Astrocyte (in vitro differentiated cells and primary cell): ENCODE results near the gene FAXC. TPM values are rescaled to one million over a fixed set of nuclear protein-coding genes. Genes with fewer than 3 reads are reported as not detected.

Experiments
- DNase-seq: peaks from one replicate; pipeline ENCODE4 v3.0.0-alpha.2; 2010; ENCODE audit warnings: low read depth
- FAIRE-seq: peaks from 2 replicates; lab custom pipeline; 2011; peaks lifted over from hg19 to GRCh38; lab: Jason Lieb, UNC
- H2AFZ ChIP-seq: 2 replicates; pipeline ENCODE4 v1.6.0; 2012; ENCODE audit warnings: low read depth, low read length, inconsistent platforms
- H3K27ac ChIP-seq: 2 replicates; pipeline ENCODE4 v1.5.1; 2011; ENCODE audit warnings: low read depth, low read length, inconsistent platforms
- H3K27me3 ChIP-seq: 2 replicates; pipeline ENCODE4 v1.6.0; 2011; ENCODE audit warnings: low read length, inconsistent platforms; ENCODE audit not compliant: insufficient read depth
- H3K36me3 ChIP-seq: 2 replicates; pipeline ENCODE4 v1.5.1; 2011; ENCODE audit warnings: low read length, inconsistent platforms; ENCODE audit not compliant: insufficient read depth
- H3K4me1 ChIP-seq: 2 replicates; pipeline ENCODE4 v1.5.1; 2011; ENCODE audit warnings: low read length, inconsistent platforms; ENCODE audit not compliant: insufficient read depth
- H3K4me2 ChIP-seq: 2 replicates; pipeline ENCODE4 v1.6.0; 2012; ENCODE audit warnings: low read length, inconsistent platforms
- H3K4me3 ChIP-seq: 2 replicates; pipeline ENCODE4 v1.5.1; 2011; ENCODE audit warnings: low read depth, mild to moderate bottlenecking, low read length, inconsistent platforms; ENCODE audit not compliant: insufficient read depth
- H3K79me2 ChIP-seq: 2 replicates; pipeline ENCODE4 v1.6.0; 2012; ENCODE audit warnings: mild to moderate bottlenecking, low read length, inconsistent platforms; ENCODE audit not compliant: insufficient read depth
- H3K9ac ChIP-seq: 2 replicates; pipeline ENCODE4 v1.6.0; 2012; ENCODE audit warnings: mild to moderate bottlenecking, low read length, inconsistent platforms
- H3K9me3 ChIP-seq: 2 replicates; pipeline ENCODE4 v1.5.1; 2012; ENCODE audit warnings: low read depth, mild to moderate bottlenecking, low read length, inconsistent platforms; ENCODE audit not compliant: insufficient read depth
- H4K20me1 ChIP-seq: 2 replicates; pipeline ENCODE4 v1.6.0; 2012; ENCODE audit warnings: low read length, inconsistent platforms; ENCODE audit not compliant: insufficient read depth
- H3K27ac Mint-ChIP-seq: one replicate; pipeline ENCODE4 v1.8.0; 2021; ENCODE audit warnings: mild to moderate bottlenecking, mixed read lengths; ENCODE audit not compliant: unreplicated experiment
- H3K27me3 Mint-ChIP-seq: one replicate; pipeline ENCODE4 v1.8.0; 2021; ENCODE audit warnings: low read depth, mixed read lengths; ENCODE audit not compliant: unreplicated experiment
- H3K36me3 Mint-ChIP-seq: one replicate; pipeline ENCODE4 v1.8.0; 2021; ENCODE audit warnings: low read depth, mixed read lengths; ENCODE audit not compliant: unreplicated experiment
- H3K4me1 Mint-ChIP-seq: one replicate; pipeline ENCODE4 v1.8.0; 2021; ENCODE audit warnings: low read depth, mixed read lengths; ENCODE audit not compliant: unreplicated experiment
- H3K4me3 Mint-ChIP-seq: one replicate; pipeline ENCODE4 v1.8.0; 2021; ENCODE audit warnings: mild to moderate bottlenecking, moderate library complexity, mixed read lengths; ENCODE audit not compliant: unreplicated experiment
- H3K9me3 Mint-ChIP-seq: one replicate; pipeline ENCODE4 v1.8.0; 2021; ENCODE audit warnings: mild to moderate bottlenecking, mixed read lengths; ENCODE audit not compliant: unreplicated experiment
- EZH2 ChIP-seq: IDR thresholded peaks from 2 replicates; pipeline ENCODE4 v1.6.1; 2012; ENCODE audit warnings: mild to moderate bottlenecking, low read length, inconsistent platforms; ENCODE audit not compliant: insufficient read depth
- total RNA-seq: library from RNA; stranded (reverse); gene quantifications from 2 replicates; pipeline ENCODE4 v1.2.1, GENCODE V29; 2021
- TF ChIP-seq, protein P1 (sequence below): IDR thresholded peaks from 2 replicates; pipeline ENCODE4 v1.5.1; 2011; ENCODE audit warnings: low read depth, mild to moderate bottlenecking, inconsistent platforms, low read length, moderate library complexity; ENCODE audit not compliant: insufficient read depth

FAXC gene
- total RNA-seq, 1 donor from 2014 or later: 9.9 TPM

DNA sequence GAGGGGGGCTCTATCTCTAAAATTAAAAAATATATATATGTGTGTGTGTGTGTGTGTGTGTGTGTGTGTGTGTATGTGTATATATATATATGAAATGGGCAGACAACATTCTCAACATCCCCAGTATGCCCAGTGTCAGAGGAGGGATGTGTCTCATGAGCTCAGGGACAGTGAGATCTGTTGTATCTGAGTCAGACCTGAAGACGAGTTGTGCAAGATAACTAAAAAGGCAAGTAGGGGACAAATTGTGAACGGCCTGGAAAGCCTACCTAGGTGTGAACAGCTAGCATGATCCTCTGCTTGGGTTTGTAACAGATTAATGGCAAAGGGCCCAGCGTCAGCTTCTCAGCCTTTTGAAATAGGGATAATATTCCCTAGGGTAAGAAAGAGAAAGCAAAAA, 124.3 kb downstream of the FAXC start:
- H3K4me2 ChIP-seq: no peak overlapping the region
- no peaks in the 10 kb centered on the region for H3K9me3 ChIP-seq
- no peak for FAIRE-seq
- TF ChIP-seq, protein P1, sequence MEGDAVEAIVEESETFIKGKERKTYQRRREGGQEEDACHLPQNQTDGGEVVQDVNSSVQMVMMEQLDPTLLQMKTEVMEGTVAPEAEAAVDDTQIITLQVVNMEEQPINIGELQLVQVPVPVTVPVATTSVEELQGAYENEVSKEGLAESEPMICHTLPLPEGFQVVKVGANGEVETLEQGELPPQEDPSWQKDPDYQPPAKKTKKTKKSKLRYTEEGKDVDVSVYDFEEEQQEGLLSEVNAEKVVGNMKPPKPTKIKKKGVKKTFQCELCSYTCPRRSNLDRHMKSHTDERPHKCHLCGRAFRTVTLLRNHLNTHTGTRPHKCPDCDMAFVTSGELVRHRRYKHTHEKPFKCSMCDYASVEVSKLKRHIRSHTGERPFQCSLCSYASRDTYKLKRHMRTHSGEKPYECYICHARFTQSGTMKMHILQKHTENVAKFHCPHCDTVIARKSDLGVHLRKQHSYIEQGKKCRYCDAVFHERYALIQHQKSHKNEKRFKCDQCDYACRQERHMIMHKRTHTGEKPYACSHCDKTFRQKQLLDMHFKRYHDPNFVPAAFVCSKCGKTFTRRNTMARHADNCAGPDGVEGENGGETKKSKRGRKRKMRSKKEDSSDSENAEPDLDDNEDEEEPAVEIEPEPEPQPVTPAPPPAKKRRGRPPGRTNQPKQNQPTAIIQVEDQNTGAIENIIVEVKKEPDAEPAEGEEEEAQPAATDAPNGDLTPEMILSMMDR: no peak
- TF ChIP-seq EZH2: no peak
- no peak overlapping the region for H3K27ac Mint-ChIP-seq
- no peaks in the 10 kb centered on the region for H3K4me1 ChIP-seq
- no peak overlapping the region for H3K4me3 Mint-ChIP-seq
- no peaks in the 10 kb centered on the region for H3K27me3 ChIP-seq
- H3K27ac ChIP-seq: no peak overlapping the region
- no peak overlapping the region for H2AFZ ChIP-seq
- H3K4me3 ChIP-seq: no peak overlapping the region
- no peak overlapping the region for H3K9ac ChIP-seq
- no peaks in the 10 kb centered on the region for H3K4me1 Mint-ChIP-seq
- H3K27me3 Mint-ChIP-seq: peaks cover 6% of the 10 kb centered on the region
- DNase-seq: no peak
- no peaks in the 10 kb centered on the region for H3K36me3 ChIP-seq
- no peaks in the 10 kb centered on the region for H3K36me3 Mint-ChIP-seq
- H3K9me3 Mint-ChIP-seq: peaks cover 2% of the 10 kb centered on the region
- no peaks in the 10 kb centered on the region for H4K20me1 ChIP-seq
- no peaks in the 10 kb centered on the region for H3K79me2 ChIP-seq

Other genes starting within 250 kb of the FAXC start
- 3.7 and 5.0 TPM in 2 replicates for gene COQ3, start 44.5 kb upstream of the FAXC start, total RNA-seq
- gene PNISR, start 75.6 kb upstream of the FAXC start, total RNA-seq: 54.3 and 62.2 TPM in 2 replicates
- 13.4 and 15.0 TPM in 2 replicates for gene USP45, start 165.7 kb upstream of the FAXC start, total RNA-seq
- 51.5 and 51.8 TPM in 2 replicates for gene CCNC, start 219.0 kb upstream of the FAXC start, total RNA-seq